Stimulated activated naive CD8-positive, alpha-beta T cell treated with anti-CD3 and anti-CD28 coated beads, Interleukin-15, amount 100 ng/mL, for 72 hours (primary cell): ENCODE measurements around the gene NID2.

Experiments used
- ATAC-seq: fragments of 150-1000 bp; cut with Tn5 transposase; 2 replicates; pipeline ENCODE4 v1.10.0; 2021; ENCODE audit warnings: mild to moderate bottlenecking, moderate library complexity
- DNase-seq, 2 donors: peaks; one replicate each; pipeline ENCODE4 v3.0.0; 2021 to 2022
- H3K27ac Mint-ChIP-seq, 2 donors: one replicate each; pipeline ENCODE4 v1.8.0; 2022; ENCODE audit warnings: mild to moderate bottlenecking in 2 of 2, mixed read lengths in 2 of 2, moderate library complexity in 2 of 2
- H3K27me3 Mint-ChIP-seq: one replicate; pipeline ENCODE4 v1.8.0; 2022; ENCODE audit warnings: mixed read lengths
- H3K4me1 Mint-ChIP-seq: one replicate; pipeline ENCODE4 v1.8.0; 2022; ENCODE audit warnings: mild to moderate bottlenecking, mixed read lengths
- H3K4me3 Mint-ChIP-seq, 2 donors: one replicate each; pipeline ENCODE4 v1.8.0; 2022; ENCODE audit warnings: mild to moderate bottlenecking in 2 of 2, mixed read lengths in 2 of 2, moderate library complexity in 1 of 2
- H3K9me3 Mint-ChIP-seq, 2 donors: one replicate each; pipeline ENCODE4 v1.8.0; 2022; ENCODE audit warnings: mixed read lengths in 2 of 2

Gene NID2

GRCh38 chr14:52051251-52051650 lies 17.6 kb downstream of the NID2 start:
- DNase-seq (no peak), ATAC-seq (no peak)
- Mint-ChIP-seq H3K27ac (no peak overlapping the region), H3K9me3 (no peaks in the 10 kb centered on the region), H3K27me3 (peaks cover 29% of the 10 kb centered on the region), H3K4me3 (no peak overlapping the region), H3K4me1 (no peaks in the 10 kb centered on the region)

- H3K9me3 Mint-ChIP-seq = no peaks in the 10 kb centered on the region
- H3K27me3 Mint-ChIP-seq = peaks cover 25% of the 10 kb centered on the region
- H3K27ac Mint-ChIP-seq = no peak overlapping the region
- DNase-seq (no peak), ATAC-seq (no peak)
- peaks cover 9% of the 10 kb centered on the region for H3K4me1 Mint-ChIP-seq
- no peak overlapping the region for H3K4me3 Mint-ChIP-seq
Observed at GRCh38 chr14:52049721-52050588, 18.9 kb downstream of the NID2 start.

- H3K4me1 Mint-ChIP-seq = peaks cover 12% of the 10 kb centered on the region
- H3K27ac Mint-ChIP-seq = no peak overlapping the region
- no peak for DNase-seq
- no peak for ATAC-seq
- H3K9me3 Mint-ChIP-seq = no peaks in the 10 kb centered on the region
- H3K27me3 Mint-ChIP-seq = peaks cover 21% of the 10 kb centered on the region
- no peak overlapping the region for H3K4me3 Mint-ChIP-seq
Observed at GRCh38 chr14:52049271-52049670, 19.6 kb downstream of the NID2 start.

GRCh38 chr14:52048641-52049204 lies 20.1 kb downstream of the NID2 start:
- Mint-ChIP-seq H3K4me1 (peaks cover 12% of the 10 kb centered on the region), H3K9me3 (no peaks in the 10 kb centered on the region), H3K27ac (peak overlapping the region in 1 of 2 donors; percentile 8), H3K4me3 (no peak overlapping the region), H3K27me3 (peaks cover 16% of the 10 kb centered on the region)
- DNase-seq (no peak), ATAC-seq (no peak)

- DNase-seq (no peak), ATAC-seq (no peak)
- no peak overlapping the region for H3K27ac Mint-ChIP-seq
- H3K27me3 Mint-ChIP-seq = peaks cover 10% of the 10 kb centered on the region
- H3K4me1 Mint-ChIP-seq = peaks cover 12% of the 10 kb centered on the region
- no peak overlapping the region for H3K4me3 Mint-ChIP-seq
- H3K9me3 Mint-ChIP-seq = no peaks in the 10 kb centered on the region
Observed at GRCh38 chr14:52048116-52048515, 20.7 kb downstream of the NID2 start.

- no peak for ATAC-seq
Observed at GRCh38 chr14:52046376-52046917, 22.4 kb downstream of the NID2 start.

GRCh38 chr14:52044791-52045522 lies 23.9 kb downstream of the NID2 start:
- ATAC-seq = no peak
- peaks cover 12% of the 10 kb centered on the region for H3K4me1 Mint-ChIP-seq

More at GRCh38 chr14:52046376-52046917, 22.4 kb downstream of the NID2 start:
- no peak overlapping the region for H3K27ac Mint-ChIP-seq
- peaks cover 12% of the 10 kb centered on the region for H3K4me1 Mint-ChIP-seq
- no peaks in the 10 kb centered on the region for H3K9me3 Mint-ChIP-seq
- no peak overlapping the region for H3K4me3 Mint-ChIP-seq
- no peak for DNase-seq
- no peaks in the 10 kb centered on the region for H3K27me3 Mint-ChIP-seq

GRCh38 chr14:52043690-52044089 lies 25.2 kb downstream of the NID2 start:
- H3K27ac Mint-ChIP-seq = no peak overlapping the region
- DNase-seq (peak; percentile 19 to 24), ATAC-seq (peak; percentile 56)
- peaks cover 12% of the 10 kb centered on the region for H3K4me1 Mint-ChIP-seq
- H3K4me3 Mint-ChIP-seq = no peak overlapping the region
- peaks cover under 1% of the 10 kb centered on the region for H3K27me3 Mint-ChIP-seq
- H3K9me3 Mint-ChIP-seq = no peaks in the 10 kb centered on the region

More at GRCh38 chr14:52044791-52045522, 23.9 kb downstream of the NID2 start:
- H3K9me3 Mint-ChIP-seq = no peaks in the 10 kb centered on the region
- H3K4me3 Mint-ChIP-seq = no peak overlapping the region
- H3K27ac Mint-ChIP-seq = no peak overlapping the region
- H3K27me3 Mint-ChIP-seq = no peaks in the 10 kb centered on the region
- no peak for DNase-seq

GRCh38 chr14:52042371-52043289 lies 26.2 kb downstream of the NID2 start:
- DNase-seq (no peak), ATAC-seq (no peak)
- Mint-ChIP-seq H3K27me3 (peaks cover 8% of the 10 kb centered on the region), H3K27ac (no peak overlapping the region), H3K9me3 (no peaks in the 10 kb centered on the region), H3K4me1 (peaks cover 12% of the 10 kb centered on the region), H3K4me3 (no peak overlapping the region)

- DNase-seq (no peak), ATAC-seq (no peak)
- H3K4me3 Mint-ChIP-seq = no peak overlapping the region
- peaks cover 8% of the 10 kb centered on the region for H3K27me3 Mint-ChIP-seq
- H3K4me1 Mint-ChIP-seq = peaks cover 9% of the 10 kb centered on the region
- no peak overlapping the region for H3K27ac Mint-ChIP-seq
- peaks cover 0 to 4% of the 10 kb centered on the region in 2 donors for H3K9me3 Mint-ChIP-seq
Observed at GRCh38 chr14:52040598-52040997, 28.3 kb downstream of the NID2 start.

GRCh38 chr14:52039124-52039815 lies 29.6 kb downstream of the NID2 start:
- H3K4me1 Mint-ChIP-seq = no peaks in the 10 kb centered on the region
- no peak overlapping the region for H3K4me3 Mint-ChIP-seq
- peaks cover 0 to 7% of the 10 kb centered on the region in 2 donors for H3K9me3 Mint-ChIP-seq
- ATAC-seq (no peak), DNase-seq (no peak)
- no peak overlapping the region for H3K27ac Mint-ChIP-seq
- H3K27me3 Mint-ChIP-seq = peaks cover 12% of the 10 kb centered on the region

- H3K27ac Mint-ChIP-seq = no peak overlapping the region
- H3K4me1 Mint-ChIP-seq = no peaks in the 10 kb centered on the region
- H3K9me3 Mint-ChIP-seq = peaks cover 0 to 9% of the 10 kb centered on the region in 2 donors
- ATAC-seq = no peak
- H3K27me3 Mint-ChIP-seq = peaks cover 9% of the 10 kb centered on the region
- no peak overlapping the region for H3K4me3 Mint-ChIP-seq
- no peak for DNase-seq
Observed at GRCh38 chr14:52033101-52033642, 35.7 kb downstream of the NID2 start.

GRCh38 chr14:52032204-52032801 lies 36.6 kb downstream of the NID2 start:
- peaks cover 0 to 9% of the 10 kb centered on the region in 2 donors for H3K9me3 Mint-ChIP-seq
- H3K27me3 Mint-ChIP-seq = peaks cover 7% of the 10 kb centered on the region
- H3K4me3 Mint-ChIP-seq = no peak overlapping the region
- no peak overlapping the region for H3K27ac Mint-ChIP-seq
- ATAC-seq = no peak
- H3K4me1 Mint-ChIP-seq = no peaks in the 10 kb centered on the region
- DNase-seq = no peak

GRCh38 chr14:52031781-52032180 lies 37.1 kb downstream of the NID2 start:
- no peak for DNase-seq
- H3K27me3 Mint-ChIP-seq = peaks cover 7% of the 10 kb centered on the region
- peaks cover 0 to 9% of the 10 kb centered on the region in 2 donors for H3K9me3 Mint-ChIP-seq
- no peaks in the 10 kb centered on the region for H3K4me1 Mint-ChIP-seq
- no peak for ATAC-seq
- no peak overlapping the region for H3K4me3 Mint-ChIP-seq
- peak overlapping the region in 1 of 2 donors; percentile 0 for H3K27ac Mint-ChIP-seq
